Right lobe of liver (tissue), 4 donors: Measurements from ENCODE around the gene POLR2E.

Experiments
- CTCF ChIP-seq, 4 donors: fragments of 200-600 bp in 3 of 4; fragments of 450-650 bp in 1 of 4; IDR thresholded peaks; one replicate each; pipeline versions ENCODE4 v1.5.1 to v1.8.0; 2016 to 2022; ENCODE audit warnings: antibody characterized with exemption in 4 of 4, mild to moderate bottlenecking in 2 of 4
- POLR2A ChIP-seq: fragments of 450-650 bp; IDR thresholded peaks from one replicate; pipeline ENCODE4 v1.6.1; 2017; ENCODE audit warnings: antibody characterized with exemption, mild to moderate bottlenecking
- donor health status: DM: no; HTN: no; CAD: no.
- donor health status: DM: no; HTN: no; CAD: no.
- donor health status: DM: no; HTN: yes; CAD: no.

GRCh38 chr19:1129535-1129934, 34.4 kb upstream of the POLR2E start:
- TF ChIP-seq CTCF (IDR thresholded peaks at IDR 0.05) (no peak), POLR2A (no peak)
